HG02610 (cell line): ENCODE results near the gene LINGO3.

Experiments
- ATAC-seq: cut with Tn5 transposase; IDR thresholded peaks from one replicate; pipeline ENCODE4 v1.9.1; 2021; ENCODE audit warnings: mild to moderate bottlenecking, moderate library complexity; ENCODE audit not compliant: unreplicated experiment

LINGO3 gene

DNA sequence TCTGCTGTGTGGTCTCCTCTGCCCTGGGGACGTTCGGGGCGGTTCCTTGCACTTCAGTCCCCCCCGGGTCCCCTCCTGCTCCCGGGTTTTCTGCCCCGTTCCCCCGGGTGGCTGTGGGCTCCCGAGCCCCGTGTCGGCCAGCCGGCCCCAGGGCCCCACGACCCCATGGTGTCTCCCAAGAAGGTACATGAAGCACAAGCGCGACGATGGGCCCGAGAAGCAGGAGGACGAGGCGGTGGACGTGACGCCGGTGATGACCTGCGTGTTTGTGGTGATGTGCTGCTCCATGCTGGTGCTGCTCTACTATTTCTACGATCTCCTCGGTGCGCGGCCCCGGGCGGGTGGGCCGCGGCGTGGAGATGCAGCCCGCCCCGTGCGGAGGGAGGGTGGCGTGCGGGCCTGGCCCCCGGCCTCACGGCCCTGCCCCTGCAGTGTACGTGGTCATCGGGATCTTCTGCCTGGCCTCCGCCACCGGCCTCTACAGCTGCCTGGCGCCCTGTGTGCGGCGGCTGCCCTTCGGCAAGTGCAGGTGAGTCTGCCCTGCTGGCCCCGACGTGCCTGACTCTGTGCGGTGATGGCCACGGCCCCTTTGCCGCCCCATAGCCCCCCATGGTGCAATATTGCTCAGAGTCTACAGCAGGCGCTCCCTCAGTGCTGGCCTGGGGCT, 31.8 kb upstream of the LINGO3 start:
- no peak for ATAC-seq

DNA sequence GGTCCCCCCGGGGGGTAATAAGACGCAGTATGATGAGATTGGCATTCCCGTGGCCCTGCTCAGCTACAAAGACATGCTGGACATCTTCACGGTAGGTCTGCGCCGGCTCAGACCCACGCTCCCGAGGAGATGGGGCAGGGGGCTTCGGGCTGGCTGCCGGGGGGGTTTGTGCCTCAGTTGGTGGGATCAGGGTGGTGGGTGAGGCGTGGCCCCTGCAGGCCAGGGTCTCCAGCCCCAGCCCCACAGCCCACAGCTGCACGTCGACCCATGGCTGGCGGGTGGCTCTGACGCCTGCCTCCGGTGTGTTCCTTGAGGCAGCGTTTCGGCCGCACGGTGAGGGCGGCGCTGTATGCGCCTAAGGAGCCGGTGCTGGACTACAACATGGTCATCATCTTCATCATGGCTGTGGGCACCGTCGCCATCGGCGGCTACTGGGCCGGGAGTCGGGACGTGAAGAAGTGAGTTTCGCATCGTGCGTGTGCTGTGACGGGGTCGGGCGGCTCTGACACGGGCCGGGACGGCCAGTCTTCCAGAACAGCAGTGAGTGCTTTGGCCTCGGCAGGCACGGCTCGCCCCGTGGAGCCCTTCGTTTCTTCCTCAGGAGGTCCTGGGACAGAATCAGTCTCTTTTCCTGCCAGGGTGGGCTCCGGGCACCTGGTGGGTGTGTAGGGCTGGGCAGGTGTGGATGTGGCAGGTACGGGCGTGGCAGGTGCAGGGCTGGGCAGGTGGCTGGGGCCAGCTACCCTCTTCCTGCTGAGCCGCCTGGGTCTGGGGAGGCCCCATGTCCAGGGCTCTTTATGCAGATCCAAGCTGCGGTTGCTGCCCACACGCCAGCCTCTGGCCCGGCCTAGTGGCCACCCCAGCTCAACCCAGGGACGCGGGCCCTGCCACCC, 31.0 kb upstream of the LINGO3 start:
- ATAC-seq: no peak

DNA sequence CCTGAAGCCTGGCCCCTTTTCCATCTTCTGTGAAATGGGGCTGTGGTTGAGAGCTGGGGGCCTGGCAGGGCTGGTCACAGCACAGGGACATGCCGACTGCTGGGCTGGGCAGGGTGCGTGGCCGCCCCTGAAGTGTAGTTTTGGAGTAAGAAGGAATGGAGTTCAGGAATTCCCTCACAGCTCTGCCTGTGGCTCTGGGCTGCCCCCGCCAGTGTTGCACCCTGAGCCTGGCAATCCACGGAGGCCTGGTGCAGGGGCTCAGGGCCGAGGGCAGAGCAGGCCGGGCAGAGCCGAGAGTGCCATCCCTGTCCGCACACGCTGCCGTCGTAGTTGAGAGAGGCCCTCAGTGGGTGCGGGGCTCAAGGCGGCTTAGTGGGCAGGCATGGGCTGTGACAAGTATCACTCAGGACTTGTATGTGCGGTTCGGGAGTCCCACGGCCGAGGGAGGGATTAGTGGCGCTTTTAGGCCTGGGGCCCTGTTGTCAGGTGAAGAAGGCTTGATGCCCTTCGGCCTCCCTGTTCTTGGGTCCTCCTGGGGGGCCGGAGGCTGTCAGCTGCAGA, 30.2 kb upstream of the LINGO3 start:
- no peak for ATAC-seq

DNA sequence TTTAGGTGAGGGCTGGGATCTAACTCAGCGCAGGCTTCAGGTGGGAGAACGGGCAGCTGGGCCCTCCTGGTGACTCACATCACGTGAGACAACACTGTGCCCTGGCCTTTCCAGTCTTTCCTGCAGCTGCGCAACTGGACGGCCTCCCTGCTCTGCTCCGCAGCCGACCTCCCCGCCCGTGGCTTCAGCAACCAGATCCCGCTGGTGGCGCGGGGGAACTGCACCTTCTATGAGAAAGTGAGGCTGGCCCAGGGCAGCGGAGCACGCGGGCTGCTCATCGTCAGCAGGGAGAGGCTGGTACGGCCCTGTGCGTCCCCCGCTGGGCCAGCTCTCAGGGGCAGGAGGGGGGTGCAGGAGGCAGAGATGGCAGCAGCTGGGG, 29.4 kb upstream of the LINGO3 start:
- ATAC-seq: no peak

DNA sequence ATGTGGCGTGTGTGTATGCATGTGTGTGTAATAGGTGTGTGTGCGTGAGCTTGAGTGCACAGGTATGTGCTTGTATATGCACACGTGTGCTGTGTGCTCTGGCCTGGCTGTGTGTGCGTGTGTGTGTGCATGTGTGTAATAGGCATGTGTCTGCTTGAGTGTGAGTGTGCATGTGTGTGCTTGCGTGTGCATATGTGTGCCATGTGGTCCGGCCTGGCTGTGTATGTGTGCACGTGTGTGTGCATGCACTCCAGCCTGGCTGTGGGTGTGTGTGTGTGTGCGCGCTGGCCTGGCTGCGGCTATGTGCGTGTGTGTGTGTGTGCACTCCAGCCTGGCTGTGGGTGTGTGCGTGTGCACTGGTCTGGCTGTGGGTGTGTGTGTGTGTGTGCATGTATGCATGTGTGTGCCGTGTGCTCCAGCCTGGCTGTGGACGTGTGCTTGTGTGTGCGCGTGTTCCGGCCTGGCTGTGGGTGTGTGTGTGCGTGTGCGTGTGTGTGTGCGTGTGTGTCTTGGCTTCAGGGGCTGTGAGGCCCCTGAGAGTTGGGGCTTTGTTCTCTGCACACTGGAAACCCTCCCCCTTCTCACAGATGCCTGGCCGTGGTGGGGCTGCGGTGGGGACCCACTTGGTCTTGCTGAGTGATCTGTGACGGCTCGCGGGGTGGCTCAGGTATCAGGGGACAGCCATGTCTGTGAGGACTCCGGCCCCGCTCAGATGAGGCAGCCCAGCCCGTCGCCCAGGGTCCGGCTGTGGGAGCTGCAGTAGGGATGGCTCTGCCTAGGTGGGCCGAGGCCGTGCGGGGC, 28.8 kb upstream of the LINGO3 start:
- ATAC-seq: no peak

DNA sequence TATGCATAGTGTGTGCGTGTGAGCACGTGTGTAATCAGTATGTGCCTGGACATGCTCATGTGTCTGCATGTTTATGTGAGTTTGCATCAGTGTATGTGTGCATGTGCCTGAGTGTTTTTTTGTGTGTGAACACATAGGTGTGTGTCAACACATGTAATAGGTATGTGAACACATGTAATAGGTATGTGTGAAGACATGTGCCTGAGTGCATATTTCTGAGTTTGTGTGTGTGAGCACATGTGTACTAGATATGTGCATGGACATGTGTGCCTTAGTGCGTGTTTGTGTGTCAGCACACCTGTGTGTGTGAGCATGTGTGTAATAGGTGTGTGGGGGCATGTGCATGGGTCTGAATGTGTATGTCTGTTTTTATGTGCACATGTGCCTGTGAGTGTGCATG, 27.9 kb upstream of the LINGO3 start:
- ATAC-seq: no peak

DNA sequence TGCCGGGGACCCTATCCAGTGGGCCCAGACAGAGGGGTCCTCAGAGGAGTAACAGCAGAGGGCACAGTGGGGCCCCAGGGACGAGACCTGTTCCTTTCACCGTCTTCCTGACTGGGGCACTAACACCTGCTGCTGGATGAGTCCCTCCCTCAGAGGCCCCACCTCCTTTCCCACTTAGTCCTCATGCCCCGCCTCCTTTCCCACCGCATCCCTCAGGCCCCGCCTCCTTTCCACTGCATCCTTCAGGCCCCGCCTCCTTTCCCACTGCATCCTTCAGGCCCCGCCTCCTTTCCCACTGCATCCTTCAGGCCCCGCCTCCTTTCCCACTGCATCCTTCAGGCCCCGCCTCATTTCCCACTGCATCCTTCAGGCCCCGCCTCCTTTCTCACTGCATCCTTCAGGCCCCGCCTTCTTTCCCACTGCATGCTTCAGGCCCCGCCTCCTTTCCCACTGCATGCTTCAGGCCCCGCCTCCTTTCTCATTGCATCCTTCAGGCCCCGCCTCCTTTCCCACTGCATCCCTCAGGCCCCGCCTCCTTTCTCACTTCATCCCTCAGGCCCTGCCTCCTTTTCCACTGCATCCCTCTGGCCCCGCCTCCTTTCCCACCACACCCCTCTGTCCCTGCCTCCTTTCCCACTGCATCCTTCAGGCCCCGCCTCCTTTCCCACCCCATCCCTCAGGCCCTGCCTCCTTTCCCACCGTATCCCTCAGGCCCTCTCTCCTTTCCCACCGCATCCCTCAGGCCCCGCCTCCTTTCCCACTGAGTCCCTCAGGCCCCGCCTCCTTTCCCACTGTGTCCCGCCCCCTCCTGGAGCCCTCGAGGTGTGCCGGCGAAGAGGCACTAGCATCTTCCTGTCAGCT, 27.3 kb upstream of the LINGO3 start:
- ATAC-seq: no peak

DNA sequence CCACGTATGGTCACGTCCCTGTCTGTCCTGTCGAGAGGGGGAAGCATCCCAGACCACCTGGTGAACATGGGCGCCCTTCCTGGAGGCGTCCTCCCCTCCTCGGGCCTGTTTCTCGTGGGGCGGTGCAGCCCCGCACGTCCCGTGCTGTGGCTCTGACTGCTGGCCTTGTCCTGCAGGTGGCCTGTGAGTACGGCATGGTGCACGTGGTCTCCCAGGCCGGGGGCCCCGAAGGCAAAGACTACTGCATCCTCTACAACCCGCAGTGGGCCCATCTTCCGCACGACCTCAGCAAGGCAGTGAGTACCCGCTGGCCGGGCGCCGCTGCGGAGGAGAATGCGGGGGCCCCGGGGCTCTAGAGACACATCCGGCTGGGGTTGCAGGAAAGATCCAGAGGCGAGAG, 26.5 kb upstream of the LINGO3 start:
- ATAC-seq: no peak

DNA sequence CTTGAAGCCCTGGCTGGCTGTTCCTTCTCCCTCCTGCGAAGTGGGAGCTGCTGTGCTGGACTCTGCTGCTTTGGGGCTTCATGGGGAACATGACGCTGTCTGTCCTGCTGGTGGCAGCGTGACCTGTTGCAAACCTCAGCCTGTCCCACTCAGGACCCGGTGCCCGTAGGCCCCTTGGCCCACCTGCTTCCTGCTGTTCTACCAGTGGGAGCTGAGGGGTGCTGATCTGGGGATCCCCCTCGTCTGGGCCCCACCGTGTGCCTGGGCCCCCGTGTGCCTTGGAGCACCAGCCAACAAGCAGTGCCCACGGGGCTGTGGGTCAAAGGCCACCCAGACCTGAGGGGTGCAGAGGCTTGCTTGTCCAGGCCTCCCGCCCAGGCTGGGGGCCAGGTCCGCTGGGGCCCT, 25.9 kb upstream of the LINGO3 start:
- no peak for ATAC-seq

DNA sequence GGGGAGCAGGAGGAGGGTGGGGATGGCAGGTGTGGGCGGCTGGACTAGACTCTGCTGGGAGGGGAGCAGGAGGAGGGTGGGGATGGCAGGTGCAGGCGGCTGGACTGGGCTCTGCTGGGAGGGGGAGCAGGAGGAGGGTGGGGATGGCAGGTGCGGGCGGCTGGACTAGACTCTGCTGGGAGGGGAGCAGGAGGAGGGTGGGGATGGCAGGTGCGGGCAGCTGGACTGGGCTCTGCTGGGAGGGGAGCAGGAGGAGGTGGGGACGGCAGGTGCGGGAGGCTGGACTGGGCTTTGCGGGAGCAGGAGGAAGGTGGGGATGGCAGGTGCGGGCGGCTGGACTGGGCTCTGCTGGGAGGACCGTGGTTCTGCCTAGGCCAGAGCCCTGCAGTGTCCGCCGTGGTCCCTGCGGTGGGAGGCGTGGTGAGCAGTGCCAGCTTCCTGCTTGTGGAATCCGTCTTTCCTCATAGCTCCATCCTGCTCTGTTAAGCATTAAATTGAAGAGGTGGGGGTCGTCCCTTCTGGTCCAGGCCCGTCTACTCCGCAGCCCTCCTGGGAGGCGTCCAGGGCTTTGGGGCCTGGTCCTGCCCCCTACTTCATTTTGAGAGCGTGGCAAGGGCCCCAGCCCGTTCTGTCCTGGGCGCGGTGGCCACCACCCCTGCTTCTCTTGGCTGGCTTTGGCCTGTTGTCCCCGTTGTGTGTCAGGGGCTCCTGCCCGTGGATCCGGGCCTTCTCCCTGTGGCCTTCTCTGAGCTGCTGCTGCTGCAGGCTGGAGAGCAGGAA, 25.3 kb upstream of the LINGO3 start:
- ATAC-seq: no peak

DNA sequence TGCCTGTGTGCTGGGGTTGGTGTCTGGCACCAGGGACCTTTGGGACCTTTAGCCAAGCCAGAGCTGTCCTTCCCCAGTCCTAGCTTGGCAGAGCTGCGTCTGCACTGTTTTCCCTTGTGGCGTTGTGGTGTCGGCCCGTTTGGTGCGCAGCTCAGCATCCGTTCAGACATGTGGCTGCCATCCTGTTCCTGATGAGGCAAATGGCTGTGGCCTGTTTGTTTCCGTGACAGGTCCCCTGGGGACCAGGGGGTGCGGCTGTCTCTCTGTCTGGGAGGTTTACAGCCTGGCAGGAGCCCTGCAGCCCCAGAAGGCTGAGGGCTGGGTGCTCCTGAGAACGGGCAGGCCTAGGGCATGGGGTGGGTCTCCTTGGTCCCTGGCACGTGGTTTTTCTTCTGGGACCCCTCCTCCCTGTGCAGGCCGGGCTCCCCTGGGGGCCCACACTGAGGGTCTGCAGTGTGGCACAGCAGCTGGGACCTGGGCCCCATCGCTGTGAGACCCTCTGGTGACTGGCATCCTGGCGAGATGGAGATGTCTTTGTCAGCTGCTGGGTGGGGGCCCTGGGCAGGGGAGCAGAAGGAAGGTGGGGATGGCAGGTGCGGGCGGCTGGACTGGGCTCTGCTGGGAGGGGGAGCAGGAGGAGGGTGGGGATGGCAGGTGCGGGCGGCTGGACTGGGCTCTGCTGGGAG, 24.5 kb upstream of the LINGO3 start:
- no peak for ATAC-seq

DNA sequence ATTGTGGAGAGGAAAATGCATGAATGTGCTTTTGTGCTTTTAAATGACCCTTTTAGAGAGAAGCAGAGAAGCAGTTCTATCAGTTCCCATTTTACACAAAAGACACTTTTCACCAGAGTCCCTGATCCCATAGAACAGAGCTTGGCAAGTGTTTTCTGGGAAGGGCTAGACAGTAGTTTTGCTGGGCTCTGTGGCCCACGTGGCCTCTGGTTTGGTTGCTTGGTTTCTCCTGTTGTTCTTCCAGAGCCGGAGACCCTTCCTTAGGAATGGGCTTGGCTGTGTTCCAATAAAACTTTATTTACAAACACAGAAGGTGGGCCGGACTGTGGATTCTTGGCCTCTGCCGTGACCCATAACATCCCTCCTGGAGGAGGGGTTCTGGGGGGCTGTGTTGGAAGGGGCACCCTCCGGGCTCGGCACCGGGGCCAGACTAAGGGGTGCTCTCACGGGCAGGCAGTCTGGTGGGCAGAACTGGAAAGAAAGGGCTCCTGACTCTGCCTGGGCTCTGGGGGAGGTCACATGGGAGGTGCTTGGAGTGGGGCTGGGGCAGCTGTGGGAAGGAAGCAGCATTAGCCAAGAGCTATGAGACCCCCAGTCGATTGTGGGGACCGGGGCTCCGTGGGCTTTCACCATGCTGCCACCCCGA, 23.8 kb upstream of the LINGO3 start:
- no peak for ATAC-seq

DNA sequence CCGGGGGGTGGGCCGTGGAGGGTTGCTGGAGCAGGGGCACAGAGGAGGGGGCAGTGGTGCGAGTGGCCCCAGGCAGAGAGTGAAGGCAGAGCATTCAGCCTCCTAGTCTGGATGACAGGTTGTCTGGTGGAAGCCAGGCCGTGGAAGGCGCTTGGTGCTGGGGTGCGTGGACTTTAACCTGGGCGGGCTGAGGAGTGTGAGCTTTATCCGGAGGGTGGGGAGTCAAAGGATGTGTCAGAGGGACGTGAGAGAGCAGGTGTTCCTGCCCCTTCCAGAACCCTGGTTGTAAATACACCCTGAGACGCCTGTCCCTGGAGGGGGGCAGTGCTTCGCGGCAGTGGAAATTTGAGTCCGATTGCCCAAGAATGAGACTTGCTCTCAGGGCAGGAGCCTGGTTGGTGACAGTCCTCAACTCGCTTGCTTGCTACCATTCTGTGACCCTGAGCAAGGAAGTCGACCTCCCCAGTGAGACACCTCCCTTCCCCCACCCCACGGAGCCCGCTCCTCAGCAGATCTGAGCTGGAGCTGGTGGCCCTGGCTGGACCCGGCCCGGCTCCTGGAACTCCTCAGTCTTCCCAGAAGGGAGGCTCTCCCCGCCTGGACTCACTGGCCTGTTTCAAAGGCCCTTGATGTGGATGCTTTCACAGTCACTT, 22.8 kb upstream of the LINGO3 start:
- no peak for ATAC-seq

DNA sequence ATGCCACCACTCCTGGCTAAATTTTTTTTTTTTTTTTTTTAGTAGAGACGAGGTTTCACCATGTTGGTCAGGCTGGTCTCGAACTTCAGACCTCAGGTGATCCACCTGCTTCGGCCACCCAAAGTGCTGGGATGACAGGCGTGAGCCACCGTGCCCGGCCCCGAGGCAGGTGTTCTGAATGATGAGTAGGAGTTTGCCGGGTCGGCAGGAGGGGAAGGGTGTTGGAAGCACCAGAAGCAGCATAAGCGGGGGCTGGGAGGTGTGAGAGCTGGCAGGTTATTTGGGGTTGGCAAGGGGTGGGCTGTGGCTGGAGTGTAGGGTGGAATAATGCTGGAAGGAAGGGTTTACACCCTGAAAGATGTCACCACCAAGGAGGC, 22.3 kb upstream of the LINGO3 start:
- no peak for ATAC-seq

DNA sequence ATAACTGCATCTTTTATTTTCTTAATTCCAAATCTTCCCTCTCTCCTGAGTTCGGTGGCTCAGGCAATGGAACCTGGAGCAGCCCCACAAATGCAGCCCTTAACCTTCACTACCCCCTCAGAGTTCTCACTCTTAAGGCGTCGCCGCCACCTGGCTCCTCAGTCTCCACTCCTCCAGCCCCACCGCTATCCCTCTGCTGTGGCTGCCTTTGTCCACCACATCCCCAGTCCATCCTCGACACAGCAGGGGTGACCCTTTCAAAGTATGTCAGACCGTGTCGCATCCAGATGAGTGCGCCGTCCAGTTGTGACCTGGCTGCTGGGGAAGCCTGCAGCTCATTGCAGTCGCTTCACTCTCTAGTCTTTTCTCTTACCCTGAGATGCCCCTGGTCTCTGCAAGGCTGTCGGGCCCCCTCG, 21.6 kb upstream of the LINGO3 start:
- ATAC-seq: no peak

DNA sequence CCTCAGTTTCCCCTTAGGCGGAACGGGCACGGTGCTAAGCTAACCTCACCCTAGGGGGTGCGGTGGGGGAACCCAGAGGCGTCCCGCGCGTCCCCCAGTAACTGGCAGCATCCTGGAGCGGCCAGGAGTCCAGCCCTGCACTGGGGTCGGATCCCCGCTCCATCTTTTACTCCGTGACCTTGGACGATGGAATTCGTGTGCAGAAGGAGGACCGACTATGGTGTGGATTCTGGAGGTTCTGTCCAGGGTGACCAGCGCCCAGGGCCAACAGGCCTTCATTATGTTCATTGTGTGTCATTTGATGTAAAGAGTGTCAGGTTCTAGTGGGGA, 21.2 kb upstream of the LINGO3 start:
- ATAC-seq: no peak

DNA sequence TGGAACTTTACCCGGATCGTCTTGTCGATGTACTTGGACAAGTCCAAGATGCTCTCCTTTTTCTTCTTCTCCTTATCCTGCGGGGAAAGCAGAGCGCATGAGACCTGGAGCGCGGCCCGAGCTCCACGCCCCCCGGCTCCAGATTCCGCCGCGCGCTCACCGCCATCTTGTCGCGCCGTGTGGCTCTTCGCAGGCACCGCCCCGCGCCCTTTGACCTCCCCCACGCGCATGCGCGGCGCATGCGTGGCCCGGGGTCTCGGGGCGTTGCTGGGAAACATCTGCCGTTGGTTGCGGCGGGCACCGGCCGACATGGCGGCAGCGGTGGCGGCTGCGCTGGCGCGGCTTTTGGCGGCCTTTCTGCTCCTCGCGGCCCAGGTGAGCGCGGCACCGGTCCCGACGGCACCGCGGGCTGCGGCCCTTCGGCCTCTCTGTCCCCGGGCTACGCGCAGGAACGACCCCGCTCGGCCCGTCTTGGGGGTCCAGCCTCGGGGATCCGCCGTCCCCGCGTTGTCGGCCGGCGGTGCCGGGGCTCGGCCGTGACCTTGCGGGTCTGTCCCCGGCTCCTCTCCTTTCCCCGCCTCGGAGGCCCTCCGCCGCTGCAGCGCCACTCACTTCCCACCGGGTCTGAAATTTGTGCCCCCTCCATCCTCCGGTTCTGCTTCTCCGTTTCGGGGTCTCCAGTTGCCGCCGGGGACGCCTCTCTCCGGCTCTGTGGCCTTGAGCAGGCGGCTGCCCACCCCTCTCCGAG, 20.6 kb upstream of the LINGO3 start, which contains the start of the genes LSM7 and SPPL2B:
LSM7 (minus strand) TSS at position 186 of the 748 bp plus-strand sequence; CDS start at position 166, 20 bp downstream.
SPPL2B (plus strand) TSS at position 284 of the 748 bp plus-strand sequence; CDS start at position 310, 26 bp downstream.
- ATAC-seq: peak; percentile 51
